Activated CD8-positive, alpha-beta memory T cell treated with anti-CD3 and anti-CD28 coated beads for 24 hours (primary cell): ENCODE results near the gene BPIFB4.
"Not testable (repeated sequence)": the region's sequence is repeated elsewhere in the genome, so short reads cannot be mapped to it uniquely, and the experiment has no call there.

Experiments used
- DNase-seq: peaks from one replicate; pipeline ENCODE4 v3.0.0-alpha.2; 2020

Gene BPIFB4

DNA sequence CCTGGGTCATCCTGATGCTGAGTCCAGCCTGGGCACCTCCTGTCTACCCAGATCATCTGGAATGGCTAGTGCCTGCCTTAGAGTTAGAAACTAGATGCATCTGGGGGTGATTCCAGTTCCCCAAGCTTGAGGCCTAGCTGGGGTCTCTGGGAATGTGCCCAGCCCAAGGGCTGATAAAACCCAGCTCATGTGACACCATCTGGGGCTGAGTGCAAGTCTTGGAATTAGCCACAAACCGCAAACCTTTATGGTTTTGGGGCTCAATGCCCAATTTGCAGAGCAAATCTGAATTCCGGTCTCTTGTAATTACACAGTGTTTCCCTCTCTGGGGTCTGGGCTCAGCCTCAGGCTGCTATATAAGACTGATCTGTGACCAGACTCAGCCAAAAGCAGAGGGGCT, at the start of gene BPIFB4:
Gene BPIFB4 (plus strand): TSS at position 385 of the 400 bp plus-strand sequence. CDS start 1,884 bp downstream, outside the sequence.
- no peak for DNase-seq

DNA sequence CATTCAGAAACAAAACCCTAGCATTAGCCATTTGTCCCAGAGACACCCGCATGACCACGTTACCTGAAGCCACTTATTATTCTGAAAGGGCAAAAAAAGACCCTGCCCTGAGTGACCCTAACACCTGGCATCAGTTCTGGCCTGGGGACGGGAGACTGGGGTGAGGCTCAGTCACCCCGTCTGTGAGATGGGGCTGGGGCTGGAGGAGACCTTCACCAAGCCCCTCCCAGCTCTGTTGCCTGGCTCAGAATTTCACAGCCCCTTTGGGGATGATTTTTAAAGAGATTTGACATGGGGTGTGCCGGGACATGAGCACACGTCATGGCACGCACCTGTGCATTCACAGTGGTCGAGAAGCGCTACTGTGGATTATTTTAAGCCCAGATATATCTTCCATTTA, 49.4 kb upstream of the BPIFB4 start:
- no peak for DNase-seq

DNA sequence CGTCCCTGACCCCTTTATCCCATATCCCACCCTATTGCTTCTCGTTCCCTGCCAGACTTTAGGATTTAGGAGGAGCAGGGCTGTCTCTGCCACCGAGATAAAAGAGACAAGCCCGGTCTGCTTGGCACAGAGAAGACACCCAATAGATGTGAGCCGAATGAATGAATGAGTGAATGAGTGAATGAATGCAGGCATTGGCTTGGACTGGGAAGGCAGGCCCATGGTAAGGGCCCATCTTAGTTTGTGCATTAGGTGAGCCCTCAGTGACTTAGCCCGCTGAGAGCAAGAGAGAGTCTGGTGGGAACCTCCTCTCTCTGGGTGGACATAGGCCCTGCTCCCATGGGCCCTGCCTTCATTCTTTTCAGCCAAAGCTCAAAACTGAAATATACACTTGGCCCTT, 48.9 kb upstream of the BPIFB4 start:
- DNase-seq, result no peak

DNA sequence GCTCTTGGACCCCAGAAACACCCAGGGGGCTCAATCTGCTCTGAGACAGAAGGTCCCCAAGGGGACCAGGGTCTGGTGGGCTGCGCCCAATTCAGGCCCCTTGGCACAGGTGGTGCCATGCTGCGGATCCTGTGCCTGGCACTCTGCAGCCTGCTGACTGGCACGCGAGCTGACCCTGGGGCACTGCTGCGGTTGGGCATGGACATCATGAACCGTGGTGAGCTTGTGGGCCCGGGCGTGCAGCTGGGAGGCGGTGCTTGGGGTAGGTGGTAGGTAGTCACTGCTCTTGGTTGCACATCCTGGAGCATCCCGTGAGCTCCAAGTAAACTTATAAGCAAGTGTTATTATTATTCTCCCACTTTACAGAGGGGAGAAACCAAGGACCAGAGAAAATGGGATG, 47.9 kb upstream of the BPIFB4 start, which contains the start of gene BPIFB6:
Gene BPIFB6 (plus strand): TSS at position 118 of the 400 bp plus-strand sequence. CDS start 0 bp downstream, at position 118.
- DNase-seq, result no peak

DNA sequence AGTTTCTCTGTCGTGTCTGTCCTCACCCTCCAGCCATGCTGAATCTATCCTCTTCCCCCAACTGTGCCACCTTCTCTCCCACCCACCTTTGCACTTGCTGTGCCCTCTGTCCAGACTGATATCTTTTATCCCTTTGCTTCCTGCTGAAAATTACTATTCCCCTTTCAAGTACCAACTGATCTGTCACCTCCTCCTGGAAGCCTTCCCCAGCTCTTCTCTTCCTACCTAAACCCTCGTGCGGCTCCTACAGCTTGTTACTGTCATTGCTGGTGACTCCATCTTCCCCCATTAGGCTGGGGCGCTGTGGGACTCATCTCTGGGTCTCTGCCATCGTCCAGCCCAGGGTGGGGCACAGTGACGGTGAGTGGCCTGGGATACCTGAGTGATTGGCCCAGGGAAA, 46.9 kb upstream of the BPIFB4 start:
- DNase-seq, result no peak

DNA sequence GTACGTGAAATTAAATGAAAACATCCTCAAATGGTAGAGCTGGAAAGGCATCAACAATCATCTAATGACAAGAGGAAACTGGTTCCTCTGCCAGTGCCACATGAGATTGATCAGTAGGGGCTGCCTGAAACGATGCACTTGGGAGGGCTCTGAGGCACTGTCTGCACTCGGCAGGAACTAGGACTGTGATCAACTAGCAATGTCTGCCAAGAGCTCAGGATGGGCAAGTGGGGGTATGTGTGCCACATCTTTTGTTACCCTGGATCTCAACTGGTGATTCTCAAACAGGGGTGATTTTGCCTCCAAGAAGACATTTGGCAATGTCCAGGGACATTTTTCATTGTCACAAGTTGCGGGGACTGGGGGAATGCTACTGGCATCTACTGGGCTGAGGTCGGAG, 46.1 kb upstream of the BPIFB4 start:
- DNase-seq, result no peak

DNA sequence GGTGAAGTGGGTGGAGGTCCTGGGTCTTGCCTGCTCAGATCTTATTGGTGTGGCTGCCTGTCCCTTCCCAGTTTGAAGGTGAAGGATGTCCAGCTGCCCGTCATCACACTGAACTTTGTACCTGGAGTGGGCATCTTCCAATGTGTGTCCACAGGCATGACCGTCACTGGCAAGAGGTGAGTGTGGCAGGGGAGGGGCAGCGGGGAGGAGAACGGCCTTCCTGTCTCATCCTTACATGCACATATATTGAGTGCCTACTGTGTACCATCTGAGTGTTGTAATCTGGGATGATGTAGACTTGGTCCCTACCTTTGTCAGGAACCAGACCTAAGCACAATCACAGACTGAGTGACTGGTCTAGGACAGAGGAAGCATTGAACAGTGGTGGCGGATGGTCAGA, 45.3 kb upstream of the BPIFB4 start:
- no peak for DNase-seq

DNA sequence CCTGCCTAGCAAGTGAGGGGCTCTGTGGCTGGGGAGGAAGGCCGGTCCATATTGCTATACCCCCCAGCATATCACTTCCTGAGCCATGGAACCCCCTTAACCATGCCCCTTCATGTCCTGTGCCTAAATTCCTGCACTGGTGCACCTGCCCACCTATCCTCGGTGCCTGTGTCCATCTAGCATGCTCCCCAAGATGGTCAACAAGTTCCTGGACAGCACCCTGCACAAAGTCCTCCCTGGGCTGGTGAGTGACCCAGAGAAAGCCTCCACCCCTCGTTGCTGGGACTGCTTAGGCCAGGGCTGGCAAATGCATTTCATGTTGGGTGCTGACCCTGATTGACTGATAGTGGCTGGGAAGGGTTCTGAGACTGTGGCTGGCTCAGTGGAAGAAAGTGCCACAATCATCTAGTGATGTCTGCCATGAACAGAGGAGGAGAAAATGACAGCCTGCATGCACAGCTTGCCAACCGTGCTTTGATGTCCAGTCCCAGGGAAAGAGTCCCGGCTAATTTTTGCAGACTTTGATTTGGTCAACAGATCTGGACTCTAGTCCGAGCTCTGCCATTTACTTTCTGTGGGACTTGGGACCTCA, 44.4 kb upstream of the BPIFB4 start:
- no peak for DNase-seq

DNA sequence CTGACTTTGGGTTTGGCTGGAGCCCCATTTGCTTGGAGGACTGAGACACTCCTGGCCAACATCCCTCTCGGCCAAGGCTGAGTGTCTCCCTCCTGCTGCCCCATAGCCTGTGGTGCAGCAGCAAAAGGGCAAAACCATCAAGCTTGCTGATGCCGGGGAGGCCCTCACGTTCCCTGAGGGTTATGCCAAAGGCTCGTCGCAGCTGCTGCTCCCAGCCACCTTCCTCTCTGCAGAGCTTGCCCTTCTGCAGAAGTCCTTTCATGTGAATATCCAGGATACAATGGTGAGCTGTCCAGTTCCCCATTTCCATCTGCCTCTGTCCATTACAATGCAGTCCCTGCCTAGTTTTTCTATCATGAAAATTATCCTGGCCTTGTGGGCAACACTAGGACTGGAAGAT, 42.0 kb upstream of the BPIFB4 start:
- DNase-seq, result no peak

DNA sequence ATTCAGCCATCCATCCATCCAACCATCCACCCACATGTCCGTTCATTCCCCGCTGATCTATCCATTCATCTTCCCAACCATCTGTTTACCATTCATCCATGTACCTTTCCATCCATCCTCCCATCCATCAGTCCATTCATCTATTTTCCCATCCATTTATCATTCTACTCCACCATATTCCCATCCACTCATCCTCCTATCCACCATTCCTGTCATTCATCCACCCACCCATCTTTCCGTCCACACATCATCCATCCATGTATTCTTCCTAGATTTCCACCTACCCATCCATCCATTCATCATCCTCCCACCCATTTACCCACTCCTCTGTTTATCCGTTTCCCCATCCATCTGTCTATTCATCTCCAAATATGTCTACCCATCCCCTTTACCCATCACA, 41.2 kb upstream of the BPIFB4 start:
- DNase-seq, result no peak

DNA sequence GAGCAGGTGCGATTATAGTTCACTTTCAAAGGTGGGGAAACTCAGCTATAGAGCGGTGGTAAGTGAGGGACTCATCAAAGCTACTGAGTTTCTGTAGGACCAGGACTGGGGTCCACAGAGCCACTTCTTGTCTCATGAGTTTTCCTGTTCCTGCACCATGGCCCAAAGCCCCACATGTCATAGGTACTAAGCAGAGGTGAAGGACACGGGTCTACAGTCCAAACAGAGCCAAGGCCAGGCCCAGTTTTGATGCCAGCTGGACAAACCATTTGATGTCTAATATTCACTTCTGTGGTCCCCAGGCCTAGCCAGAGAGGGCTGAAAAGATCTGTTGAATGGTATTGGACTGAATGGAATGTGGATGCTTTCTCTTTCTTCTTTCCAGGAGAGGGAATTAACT, 37.0 kb upstream of the BPIFB4 start:
- DNase-seq, result no peak

DNA sequence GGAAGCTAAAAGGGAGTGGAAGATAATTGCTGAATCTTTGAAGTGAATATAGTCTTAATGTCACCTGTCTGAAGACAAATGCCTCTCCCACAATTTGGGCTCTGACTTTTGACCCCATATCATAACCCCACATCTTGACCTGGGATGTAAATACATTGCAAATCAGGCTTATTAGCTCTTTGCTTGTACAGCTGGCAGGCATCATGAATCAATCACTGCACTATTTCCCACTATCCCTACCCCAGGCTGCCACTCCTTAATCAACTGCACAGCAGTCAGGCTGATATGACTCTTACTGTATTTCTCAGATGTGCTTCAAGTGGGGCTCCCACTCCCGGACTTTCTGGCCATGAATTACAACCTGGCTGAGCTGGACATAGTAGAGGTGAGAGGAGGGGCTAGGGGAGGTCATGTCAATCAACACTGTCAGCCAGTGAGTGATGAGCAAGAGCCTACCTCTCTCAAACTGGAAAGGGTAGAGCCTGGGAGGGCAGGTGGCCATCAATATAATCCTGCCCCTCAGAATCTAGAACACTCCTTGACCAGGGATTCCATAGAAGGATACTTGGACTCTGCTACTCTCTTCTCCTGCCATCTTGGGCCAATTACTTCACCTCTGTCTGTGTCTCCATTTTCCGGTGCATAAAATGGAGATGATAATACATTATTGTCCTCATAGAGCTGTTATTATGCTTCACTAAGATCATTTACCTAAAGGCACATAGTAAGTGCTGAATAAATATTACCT, 36.3 kb upstream of the BPIFB4 start:
- DNase-seq, result no peak

DNA sequence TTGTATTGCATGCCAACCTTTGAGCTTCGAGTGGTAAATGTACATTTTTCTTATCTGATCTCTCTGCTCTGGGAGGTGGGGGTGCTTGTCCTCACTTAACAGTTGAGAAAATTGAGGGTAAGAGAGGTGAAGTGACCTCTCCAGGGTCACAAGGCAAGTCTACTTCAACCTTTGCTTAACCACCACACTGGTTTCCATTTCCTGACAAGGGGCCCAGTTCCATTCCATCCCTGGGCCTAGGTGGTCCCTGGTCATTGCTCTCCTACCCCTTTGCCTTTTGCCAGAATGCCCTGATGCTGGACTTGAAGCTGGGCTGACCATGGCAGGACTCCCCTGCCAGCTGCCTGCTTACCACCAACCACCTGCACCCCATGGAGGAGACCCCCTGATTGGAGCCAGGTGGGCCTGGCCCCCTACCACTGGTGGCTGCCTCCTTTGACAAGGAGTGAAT, 35.7 kb upstream of the BPIFB4 start:
- no peak for DNase-seq

DNA sequence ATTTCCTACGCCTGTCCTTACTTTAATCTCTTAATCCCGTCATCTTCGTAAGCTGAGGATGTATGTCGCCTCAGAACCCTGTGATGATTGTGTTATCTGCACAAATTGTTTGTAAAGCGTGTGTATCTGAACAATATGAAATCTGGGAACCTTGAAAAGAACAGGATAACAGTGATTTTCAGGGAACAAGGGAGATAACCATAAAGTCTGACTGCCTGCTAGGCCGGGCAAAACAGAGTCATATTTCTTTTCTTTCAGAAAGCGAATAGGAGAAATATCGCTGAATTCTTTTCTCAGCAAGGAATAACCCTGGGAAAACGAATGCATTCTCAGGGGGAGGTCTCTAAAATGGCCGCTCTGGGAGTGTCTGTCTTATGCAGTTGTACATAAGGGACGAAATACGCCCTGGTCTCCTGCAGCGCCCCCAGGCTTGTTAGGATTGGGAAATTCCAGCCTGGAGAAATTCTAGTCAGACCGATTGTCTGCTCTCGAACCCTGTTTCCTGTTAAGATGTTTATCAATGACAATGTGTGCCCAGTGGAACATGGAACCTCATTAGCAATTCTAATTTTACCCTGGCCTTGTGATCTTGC, 34.2 kb upstream of the BPIFB4 start:
- not testable (repeated sequence) for DNase-seq

DNA sequence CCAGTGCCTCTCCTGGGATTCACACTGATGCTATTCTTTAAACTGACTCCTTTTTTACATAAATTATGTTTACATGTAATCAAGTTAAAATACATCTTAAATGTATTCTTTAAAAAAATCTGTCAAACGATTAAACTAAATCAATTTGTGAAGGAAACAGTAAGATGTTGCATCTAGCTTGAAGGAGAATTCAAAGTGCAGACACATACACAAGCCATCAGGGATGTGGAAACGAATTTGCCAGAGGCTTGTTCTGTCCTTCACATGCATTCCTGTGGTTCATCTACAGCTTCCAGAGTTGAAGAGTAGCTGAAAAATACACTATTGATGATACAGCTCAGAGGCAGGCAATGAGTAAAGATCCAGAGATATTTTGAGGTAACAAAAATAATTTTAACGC, 33.0 kb upstream of the BPIFB4 start:
- DNase-seq, result no peak

DNA sequence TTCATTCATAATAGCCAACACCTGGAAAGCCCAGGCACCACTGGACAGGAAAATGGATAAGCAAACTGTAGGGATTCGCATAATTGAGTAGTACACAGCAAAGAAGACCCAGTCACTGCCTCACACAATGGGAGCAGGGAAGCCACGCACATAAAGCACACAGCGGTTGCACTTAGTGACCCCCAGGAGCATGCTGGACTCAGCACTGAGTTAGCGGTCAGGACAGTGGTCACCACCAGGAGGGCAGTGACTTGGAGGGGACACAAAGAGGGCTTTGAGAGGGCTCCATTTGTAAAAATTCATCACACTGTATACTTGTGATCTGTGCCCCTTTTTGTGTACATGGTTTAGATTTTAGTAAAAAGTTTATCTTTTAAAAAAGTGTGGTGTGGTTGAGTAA, 28.1 kb upstream of the BPIFB4 start:
- DNase-seq, result no peak

DNA sequence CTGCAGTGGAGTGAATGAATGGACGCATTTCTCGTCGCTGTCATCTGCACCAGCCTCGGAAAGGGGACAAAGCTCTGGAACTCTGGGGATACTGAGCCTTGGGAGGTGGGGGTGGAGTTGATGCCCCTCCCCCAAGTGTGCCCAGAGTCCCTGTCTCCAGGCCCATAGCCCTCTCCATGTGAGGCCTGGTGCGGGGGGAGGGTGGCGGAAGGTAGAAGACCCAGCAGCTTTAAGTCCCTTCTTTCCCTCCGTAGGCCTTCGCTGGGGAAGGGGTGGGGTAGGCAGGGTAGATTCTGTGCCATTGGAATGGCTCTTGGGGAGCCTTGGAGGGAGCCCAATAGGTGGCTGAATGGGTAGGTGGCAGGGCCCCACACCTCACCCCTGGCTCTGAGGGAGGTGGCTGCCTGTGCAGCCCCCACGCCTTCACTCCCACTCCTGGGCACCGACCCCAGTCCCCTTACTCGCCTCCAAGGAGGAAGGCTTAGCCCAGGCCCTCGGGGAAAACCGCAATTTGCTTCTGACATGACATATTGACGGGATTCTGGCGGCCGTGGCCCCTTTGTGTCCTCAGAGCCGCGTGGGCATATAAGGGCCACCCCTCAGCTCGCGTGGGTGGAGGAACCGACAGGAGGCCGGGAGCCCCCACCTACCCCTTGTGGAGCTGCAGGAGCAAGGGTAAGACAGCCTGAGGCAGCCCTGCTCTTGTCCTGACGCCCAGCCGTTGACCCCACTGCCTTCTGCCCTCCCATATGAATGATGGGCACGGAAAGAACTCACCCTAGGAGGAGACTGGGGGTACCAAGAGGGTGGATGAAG, 25.9 kb upstream of the BPIFB4 start, which contains the start of gene BPIFB3:
Gene BPIFB3 (plus strand): TSS at position 613 of the 816 bp plus-strand sequence. CDS start 1,533 bp downstream, outside the sequence.
- no peak for DNase-seq

DNA sequence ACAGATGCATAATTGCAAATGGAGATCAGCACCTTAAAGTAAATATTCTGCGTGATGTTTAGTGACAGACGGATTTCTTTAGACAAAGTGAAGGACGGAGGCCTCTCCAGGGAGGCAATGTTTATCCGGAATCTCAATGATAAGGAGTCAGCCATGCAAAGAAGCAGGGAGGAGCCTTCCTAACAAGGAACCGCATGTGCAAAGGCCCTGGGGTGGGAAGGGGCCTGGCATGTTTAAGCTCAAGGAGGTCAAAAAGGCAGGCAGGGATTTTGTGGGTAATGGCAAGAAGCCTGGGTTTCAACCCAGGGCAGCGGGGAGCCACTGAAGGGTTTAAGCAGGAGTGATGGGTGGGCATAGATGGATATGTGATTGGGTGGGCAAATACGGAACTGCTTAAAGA, 25.1 kb upstream of the BPIFB4 start:
- DNase-seq, result no peak

DNA sequence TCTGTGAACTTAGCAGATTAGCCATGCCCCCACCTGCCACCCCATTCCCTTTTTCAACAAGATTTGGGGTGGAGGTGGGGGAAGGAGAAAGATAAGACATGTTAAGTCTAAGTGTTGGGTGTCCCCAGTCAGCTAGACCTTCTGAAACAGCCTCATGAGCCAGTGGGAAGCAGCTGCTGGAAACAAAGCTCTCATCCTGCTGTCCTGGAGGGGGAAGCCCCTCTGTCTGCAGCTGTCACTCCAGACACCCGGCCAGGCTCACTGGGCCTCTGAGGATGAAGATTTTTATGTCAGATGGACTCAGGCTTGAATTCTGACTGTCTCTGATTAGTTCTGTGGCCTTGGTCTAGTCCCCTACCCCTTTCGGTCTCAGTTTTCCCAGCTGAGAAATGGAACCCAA, 24.7 kb upstream of the BPIFB4 start:
- no peak for DNase-seq

DNA sequence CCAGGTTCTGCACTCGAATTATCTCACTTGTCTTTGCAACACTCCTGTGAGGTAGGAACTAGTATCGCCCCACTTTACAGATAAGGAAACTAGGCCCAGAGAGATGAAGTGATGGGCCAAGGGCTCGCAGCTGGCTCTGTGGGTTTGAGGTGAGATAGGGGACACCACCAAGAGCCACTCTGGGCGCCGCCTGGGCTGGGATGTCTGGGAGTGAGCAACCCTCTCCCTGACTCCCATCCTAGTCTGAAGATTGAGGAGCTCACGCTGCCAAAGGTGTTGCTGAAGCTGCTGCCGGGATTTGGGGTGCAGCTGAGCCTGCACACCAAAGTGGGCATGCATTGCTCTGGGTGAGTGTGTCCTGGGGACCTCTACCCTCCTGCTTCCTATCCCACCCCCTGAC, 20.3 kb upstream of the BPIFB4 start:
- DNase-seq, result no peak

DNA sequence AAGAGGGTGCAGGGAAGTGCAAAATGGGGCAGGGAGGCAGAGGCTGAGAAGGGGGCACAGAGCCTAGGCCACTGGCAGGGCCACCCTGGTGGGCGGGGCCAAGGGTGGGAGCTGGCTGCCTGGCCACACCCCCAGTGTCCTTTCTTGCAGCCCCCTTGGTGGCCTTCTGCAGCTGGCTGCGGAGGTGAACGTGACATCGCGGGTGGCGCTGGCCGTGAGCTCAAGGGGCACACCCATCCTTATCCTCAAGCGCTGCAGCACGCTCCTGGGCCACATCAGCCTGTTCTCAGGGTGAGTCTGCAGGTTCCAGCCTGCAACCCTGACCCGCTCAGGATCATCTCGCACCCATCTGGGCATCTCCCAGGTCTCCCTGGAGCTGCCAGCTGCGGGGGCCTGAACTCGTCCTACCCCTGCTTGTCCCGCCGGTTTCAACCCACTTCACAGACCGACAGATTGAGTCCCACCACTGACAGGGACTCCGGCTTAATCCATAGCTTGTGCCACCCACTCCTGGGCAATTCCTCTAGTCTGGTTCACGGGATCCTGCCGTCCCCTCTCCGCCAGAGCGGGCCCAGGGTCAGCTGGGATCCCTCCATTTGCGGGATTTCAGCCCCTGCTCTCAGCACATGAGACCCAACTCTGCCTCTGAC, 19.6 kb upstream of the BPIFB4 start:
- DNase-seq, result no peak

DNA sequence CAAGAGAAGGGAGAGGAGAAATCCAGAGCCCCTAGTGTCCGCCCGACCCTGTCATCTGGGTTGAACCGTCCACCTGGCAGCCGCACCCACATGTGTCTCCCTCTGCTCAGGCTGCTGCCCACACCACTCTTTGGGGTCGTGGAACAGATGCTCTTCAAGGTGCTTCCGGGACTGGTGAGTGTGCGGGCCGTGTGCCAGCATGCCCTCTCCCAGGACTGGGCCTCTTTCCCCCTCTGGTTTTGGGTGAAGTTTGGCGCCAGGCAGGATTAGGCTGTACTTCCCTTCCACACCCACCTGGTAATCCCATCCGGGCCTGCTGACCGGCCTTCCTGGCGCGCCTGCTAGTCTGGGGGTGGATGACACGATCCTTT, 17.8 kb upstream of the BPIFB4 start:
- no peak for DNase-seq
